HG03280 (cell line): ENCODE measurements around the gene GARIN3.
A peak's percentile ranks its signal among the peaks of the same experiment; 100 is the strongest.
"Not testable (repeated sequence)": the region's sequence is repeated elsewhere in the genome, so short reads cannot be mapped to it uniquely, and the experiment has no call there.

Source experiments
- ATAC-seq: cut with Tn5 transposase; IDR thresholded peaks from one replicate; pipeline ENCODE4 v1.9.1; 2021; ENCODE audit warnings: mild to moderate bottlenecking, moderate library complexity; ENCODE audit not compliant: unreplicated experiment

GARIN3 gene

DNA sequence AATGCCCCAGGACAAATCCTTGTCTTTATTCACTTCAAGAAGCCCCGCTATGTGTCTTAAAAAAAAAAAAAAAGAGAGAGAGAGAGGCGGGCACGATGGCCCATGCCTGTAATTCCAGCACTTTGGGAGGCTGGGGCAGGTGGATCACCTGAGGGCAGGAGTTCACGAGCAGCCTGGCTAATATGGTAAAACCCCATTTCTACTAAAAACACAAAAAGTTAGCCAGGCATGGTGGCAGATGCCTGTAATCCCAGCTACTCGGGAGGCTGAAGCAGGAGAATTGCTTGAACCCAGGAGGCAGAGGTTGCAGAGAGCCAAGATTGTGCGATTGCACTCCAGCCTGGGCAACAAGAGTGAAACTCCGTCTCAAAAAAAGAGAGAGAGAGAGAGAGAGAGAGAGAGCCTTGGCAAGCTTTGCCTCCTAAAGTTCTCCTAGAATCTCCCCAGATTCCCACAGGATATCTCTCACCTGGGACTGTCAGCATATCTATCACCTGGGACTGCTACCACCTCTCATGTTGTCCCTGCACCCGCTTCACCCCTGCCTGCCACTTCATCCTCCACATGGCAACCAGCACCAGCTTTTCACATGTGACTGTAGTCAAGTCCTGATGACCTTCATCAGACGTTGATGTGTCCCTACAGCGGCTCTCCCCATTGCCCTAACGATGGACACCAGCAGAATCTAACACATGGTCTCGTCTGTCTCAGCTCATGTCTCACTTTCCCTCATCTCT is 20.4 kb upstream of the GARIN3 start:
- no peak for ATAC-seq

- ATAC-seq, result not testable (repeated sequence)
Measured at GRCh38 chr5:157185122-157185521, 19.1 kb upstream of the GARIN3 start.

DNA sequence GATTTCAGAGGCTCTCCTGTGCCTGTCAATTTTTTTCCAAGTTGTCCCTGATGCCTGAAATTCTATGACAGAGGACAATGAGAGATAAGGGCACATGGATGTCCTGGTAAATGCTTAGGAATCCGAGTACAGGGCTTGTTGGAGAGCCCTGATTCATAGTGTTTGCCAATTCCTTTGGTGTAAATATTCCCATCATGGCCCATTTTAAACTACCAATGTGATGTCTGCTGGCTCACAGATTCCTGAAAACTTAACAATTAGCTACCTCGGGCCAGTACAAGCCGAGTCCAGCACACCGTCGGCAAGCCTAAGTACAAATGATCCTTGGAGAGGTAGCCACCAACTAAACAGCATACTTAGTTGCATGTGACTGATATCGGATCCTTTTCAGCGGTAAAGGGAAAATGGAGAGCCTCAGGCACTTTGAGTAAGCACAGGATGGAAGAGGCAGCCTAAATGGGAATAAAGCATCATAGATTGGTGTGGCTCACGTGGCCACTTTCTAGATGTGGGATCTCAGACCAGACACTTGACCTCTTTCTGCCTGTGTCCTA is 18.1 kb upstream of the GARIN3 start:
- no peak for ATAC-seq

GRCh38 chr5:157182143-157182757 is 16.2 kb upstream of the GARIN3 start:
- ATAC-seq, result no peak

GRCh38 chr5:157180374-157181264 is 14.6 kb upstream of the GARIN3 start, which contains the start of gene ITK:
ITK (plus strand) TSS chr5:157180840; CDS start chr5:157180978, 138 bp downstream.
- no peak for ATAC-seq

DNA sequence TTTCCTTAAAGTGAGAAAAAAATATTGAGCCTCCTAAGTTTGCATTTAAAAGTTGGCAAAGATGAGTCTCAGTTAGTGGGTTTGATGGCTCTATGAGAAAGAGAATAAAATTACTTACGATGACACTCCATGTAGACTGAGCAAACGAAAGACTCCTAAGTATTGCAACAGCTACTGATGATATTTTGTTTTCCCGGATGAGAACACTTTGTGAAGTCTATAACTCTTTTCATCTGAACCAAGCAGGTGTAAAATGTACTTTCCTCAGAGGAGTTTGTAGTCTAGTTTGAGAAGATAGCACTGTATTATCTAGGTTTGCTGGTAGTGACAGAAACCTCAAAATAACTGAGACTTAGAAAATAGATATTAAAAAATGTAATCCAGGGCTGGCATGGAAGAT is 12.9 kb upstream of the GARIN3 start:
- ATAC-seq, result no peak

DNA sequence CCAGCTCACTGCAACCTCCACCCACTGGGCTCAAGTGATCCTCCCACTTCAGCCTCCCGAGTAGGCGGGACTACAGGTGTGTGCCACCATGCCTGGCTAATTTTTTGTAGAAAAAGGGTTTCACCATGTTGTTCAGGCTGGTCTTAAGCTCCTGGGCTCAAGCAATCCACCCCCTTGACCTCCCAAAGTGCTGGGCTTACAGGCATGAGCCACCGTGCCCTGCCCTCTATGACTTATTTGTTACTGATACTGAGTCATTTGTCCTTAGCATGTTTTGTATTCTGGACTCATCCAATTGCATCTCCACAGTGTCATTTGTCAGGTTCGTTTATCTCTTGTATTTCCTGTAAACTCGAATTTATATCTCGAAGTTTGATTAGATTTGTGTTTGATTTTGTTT is 11.9 kb upstream of the GARIN3 start:
- ATAC-seq, result no peak

DNA sequence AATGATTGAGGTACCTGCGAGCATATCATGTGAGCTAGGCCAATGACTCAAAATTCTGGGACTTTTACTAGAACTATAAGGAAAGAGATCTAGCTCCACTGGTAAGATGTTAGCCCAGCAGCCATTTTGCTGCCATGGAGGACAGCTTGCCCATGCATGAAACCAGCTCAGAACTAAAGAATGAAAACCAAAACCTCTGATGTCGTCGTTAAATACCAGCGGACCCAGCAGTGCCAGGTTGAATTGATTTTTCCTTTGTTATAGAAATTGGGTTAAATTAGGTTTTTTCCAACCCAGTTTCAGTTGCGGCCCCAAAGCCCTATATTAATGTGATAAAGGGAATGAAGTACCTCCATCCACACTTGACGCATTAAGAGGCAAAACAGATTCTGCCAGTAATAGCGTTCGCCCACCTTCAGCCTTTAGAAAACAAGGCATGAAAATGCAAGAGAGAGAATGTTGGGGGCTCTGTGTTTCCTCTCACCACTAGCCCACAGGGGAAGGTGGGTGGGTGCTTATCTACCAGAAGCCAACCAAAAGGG is 9.1 kb upstream of the GARIN3 start:
- no peak for ATAC-seq

DNA sequence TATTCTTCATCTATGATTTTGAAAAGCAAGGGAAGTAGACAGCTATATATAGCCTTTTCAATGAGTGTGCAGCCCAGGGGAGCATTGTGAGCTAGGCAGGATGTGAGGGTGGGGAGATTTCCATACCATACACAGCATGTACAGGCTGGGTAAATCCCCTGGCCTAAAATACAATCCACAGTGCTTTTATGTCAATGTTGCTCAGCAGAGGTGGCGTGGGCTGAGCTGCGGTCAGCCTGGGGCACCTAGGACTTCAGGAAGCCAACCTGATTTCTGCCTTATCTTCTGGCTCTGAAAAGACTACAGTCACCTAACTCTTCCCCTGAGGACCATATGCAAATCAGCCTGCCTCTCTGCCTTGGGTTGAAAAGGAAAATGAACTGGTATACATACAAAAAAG is 6.3 kb upstream of the GARIN3 start:
- ATAC-seq, result peak; percentile 98

DNA sequence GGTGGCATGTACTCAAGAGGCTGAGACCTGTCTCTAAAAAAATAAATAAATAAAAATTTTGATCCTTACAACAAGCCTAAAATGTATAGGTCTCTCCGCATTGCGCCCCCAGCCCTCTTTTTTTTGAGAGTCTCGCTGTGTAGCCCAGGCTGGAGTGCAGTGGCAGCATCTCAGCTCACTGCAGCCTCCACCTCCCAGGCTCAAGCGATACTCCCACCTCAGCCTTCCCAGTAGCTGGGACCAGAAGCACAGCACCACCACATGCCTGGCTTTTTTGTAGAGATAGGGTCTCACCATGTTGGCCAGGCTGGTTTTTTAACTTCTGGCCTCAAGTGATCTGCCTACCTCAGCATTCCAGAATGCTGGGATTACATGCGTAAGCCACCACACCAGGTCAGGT is 2.2 kb upstream of the GARIN3 start:
- ATAC-seq, result no peak

DNA sequence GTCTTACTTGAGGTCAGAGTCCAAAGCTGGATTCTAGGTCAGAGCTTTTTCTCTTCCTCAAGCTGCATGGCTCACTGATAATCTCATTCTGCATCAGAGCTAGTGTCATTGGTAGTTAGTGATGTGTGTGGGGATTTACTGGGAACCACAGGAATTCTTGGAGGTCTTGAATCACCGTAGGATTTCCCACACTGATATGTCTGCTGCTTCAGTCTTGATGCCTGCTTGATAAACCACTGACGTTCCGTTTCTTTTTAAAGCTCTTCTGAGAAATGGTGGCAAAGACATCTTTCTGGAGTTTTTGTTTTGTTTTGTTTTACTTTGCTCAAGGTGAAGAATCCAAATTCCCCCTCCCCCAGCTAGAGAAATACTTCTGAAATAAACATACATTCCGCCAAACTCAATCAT is 1.2 kb upstream of the GARIN3 start:
- ATAC-seq, result no peak

- ATAC-seq, result no peak
Measured at GRCh38 chr5:157165668-157166067, 396 bp downstream of the GARIN3 start.

GRCh38 chr5:157165261-157165660 is 803 bp downstream of the GARIN3 start:
- ATAC-seq, result no peak

GRCh38 chr5:157164521-157164920 is 1.5 kb downstream of the GARIN3 start:
- no peak for ATAC-seq

GRCh38 chr5:157162919-157163510 is 3.0 kb downstream of the GARIN3 start:
- no peak for ATAC-seq

GRCh38 chr5:157161996-157162395 is 4.1 kb downstream of the GARIN3 start:
- no peak for ATAC-seq

DNA sequence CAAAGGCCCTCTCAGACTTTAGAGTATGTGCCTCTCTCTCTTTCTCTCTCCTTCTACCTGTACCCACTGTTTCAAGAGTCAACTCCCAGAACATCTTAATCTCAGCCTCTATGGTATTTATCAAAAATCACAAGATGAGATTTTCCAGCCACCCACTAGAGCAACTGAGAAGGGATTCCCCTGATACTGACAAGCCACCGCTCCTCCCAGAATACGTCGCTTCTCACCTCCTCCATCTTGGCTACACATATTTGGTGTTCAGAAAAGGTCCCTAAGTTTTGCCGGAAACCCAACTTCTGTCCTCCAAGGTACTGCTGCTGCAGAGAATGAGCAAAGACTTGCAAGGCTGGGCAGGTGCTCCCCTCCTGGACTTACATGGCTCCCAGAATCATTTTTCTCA is 6.1 kb downstream of the GARIN3 start:
- no peak for ATAC-seq

DNA sequence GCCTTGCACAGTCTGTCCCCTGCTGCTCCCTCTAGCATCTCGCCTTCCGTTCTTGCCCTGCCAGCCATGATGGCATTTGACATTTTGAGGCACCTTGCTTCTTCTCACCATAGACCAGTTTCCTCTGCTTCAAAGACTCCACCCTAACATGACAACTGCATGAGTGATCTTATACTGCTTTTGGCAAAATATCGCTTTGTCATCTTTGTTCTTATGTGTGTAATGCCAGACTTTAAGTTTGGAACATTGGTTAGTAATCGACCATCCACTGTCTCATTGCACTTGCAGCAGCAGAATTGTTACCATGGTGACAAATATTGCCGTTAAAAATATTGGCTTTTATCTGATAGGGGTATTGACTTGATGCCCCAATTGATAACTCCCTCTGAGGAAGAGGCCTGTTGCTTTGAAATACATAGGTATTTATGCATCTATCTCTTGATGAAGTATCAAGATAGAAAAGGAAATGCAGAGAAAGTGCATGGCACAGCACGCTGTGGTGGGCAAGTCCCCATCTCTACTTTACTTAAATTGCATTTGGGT is 6.8 kb downstream of the GARIN3 start:
- ATAC-seq, result no peak

DNA sequence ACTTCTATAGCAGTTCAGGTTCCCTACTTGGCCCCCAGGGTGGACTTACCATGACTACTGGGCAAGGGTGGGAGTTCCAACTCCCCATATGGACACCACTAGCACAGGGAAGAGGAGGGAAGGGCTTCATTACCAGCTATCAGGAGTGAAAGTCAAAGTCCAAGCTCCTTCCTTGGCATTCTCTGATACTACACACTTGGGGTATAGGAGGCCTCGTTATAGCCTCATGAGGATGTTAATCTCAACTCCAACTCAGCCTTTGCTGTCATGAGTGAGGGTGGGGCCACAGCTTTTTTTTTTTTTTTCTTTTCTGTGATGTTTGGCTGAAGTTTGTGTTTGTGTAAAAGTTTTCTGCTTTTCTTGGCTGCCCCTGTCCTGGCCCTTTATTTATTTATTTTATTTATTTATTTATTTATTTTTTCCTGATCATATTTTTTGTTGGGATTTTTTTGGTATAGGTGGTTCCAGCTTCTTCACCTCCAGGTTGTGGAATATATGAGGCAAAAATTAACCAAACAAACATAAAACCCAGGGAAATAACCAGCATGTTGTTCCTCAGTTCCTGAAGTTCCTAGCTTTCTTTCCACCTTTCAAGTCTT is 8.7 kb downstream of the GARIN3 start:
- no peak for ATAC-seq

- ATAC-seq, result no peak
Measured at GRCh38 chr5:157155297-157155696, 10.8 kb downstream of the GARIN3 start.
